Colonic mucosa (tissue), 4 donors: ENCODE data around the gene CMTM5. TPM values are rescaled to one million over a fixed set of nuclear protein-coding genes. Genes with fewer than 3 reads are reported as not detected.

ENCODE experiments used
- DNase-seq: peaks from one replicate; pipeline ENCODE4 v3.0.0-alpha.2; 2020
- H3K27ac ChIP-seq: fragments of 200-600 bp; one replicate; pipeline ENCODE4 v1.8.0; 2021
- H3K27me3 ChIP-seq: fragments of 200-600 bp; one replicate; pipeline ENCODE4 v1.8.0; 2021
- H3K36me3 ChIP-seq: fragments of 200-600 bp; one replicate; pipeline ENCODE4 v1.8.0; 2021
- H3K4me1 ChIP-seq: fragments of 200-600 bp; one replicate; pipeline ENCODE4 v1.8.0; 2021; ENCODE audit warnings: mild to moderate bottlenecking
- H3K4me3 ChIP-seq: fragments of 200-600 bp; one replicate; pipeline ENCODE4 v1.8.0; 2021
- H3K9ac ChIP-seq, 2 donors: one replicate each; pipeline ENCODE4 v1.7.0; 2013; ENCODE audit warnings: control low read depth in 2 of 2, low read depth in 2 of 2, low read length in 2 of 2
- H3K9me3 ChIP-seq: fragments of 200-600 bp; one replicate; pipeline ENCODE4 v1.8.0; 2021
- CTCF ChIP-seq: fragments of 200-600 bp; IDR thresholded peaks from one replicate; pipeline ENCODE4 v1.8.0; 2022; ENCODE audit warnings: antibody characterized with exemption, mild to moderate bottlenecking
- intact Hi-C: fragments of 100-400 bp; cut with DNase I; formaldehyde crosslinking; loops from one replicate; pipeline ENCODE4 v1.14.1; 2022
- total RNA-seq, 2 donors: library from RNA; stranded (reverse); fragmentation: NEBNext Ultra II Directional in 1 of 2; extraction: Animal tissue kit (Norgen Biotek cat#: 25700) in 1 of 2; gene quantifications; one replicate each; pipeline ENCODE4 v1.2.1, GENCODE V29; 2021
- donor health status: healthy.
- donor health status: DM: no; HTN: no; CAD: no.
- donor health status: DM: no; HTN: no; CAD: no.

Gene CMTM5
- total RNA-seq, 2 donors from 2014 or later, result 0.40 to 0.66 TPM

DNA sequence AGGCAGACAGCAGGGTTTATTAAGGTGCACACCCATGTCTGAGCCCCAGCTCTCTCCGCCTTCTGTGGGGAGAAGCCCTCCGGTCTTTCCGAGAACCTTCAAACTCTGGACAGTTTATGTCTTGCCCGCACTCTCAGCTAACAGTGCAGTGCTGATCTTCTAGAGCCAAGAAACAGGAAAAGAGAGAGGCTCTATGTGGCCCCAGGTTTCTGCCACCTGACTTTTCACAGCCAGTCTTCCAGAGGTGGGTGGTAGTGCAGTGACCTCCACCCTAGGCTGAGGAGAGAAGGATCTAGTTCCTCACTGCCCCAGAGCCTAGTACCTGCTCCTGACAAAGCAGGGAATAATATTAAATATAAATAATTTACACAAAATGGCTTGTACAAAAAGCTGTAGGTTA is 20.2 kb upstream of the CMTM5 start:
- Histone ChIP-seq H3K4me3 (no peak overlapping the region), H3K9ac (no peak overlapping the region), H3K9me3 (no peaks in the 10 kb centered on the region), H3K27ac (no peak overlapping the region), H3K27me3 (peaks cover 19% of the 10 kb centered on the region), H3K4me1 (peaks cover 5% of the 10 kb centered on the region), H3K36me3 (no peaks in the 10 kb centered on the region)
- intact Hi-C loops, result no loop called here
- DNase-seq, result no peak
- no peak for TF ChIP-seq CTCF

DNA sequence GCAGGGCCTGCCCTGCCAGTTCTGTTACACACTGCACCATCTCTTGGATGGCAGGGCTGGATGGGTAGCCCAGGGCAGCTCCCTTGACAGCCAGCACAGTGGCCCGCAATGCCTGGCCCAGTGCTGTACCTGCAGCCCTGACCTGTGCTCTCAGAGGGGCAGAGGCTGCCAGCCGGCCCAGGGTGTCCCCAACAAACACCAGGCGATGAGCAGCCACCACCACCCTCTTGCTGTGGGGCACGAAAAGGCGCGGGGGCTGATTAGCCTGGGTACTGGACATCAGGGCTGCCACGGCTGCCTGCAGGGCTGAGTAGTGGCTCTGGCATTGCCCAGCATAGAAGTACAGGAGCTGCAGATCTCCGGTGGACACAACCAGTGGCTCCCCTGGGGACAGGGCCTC is 19.6 kb upstream of the CMTM5 start:
- no peaks in the 10 kb centered on the region for H3K36me3 ChIP-seq

GRCh38 chr14:23358042-23358441 is 18.8 kb upstream of the CMTM5 start:
- no peaks in the 10 kb centered on the region for H3K36me3 ChIP-seq
- H3K4me3 ChIP-seq, result no peak overlapping the region
- H3K27ac ChIP-seq, result no peak overlapping the region
- H3K4me1 ChIP-seq, result no peaks in the 10 kb centered on the region
- intact Hi-C loops, result no loop called here
- H3K9ac ChIP-seq, result no peak overlapping the region
- no peak for TF ChIP-seq CTCF
- H3K27me3 ChIP-seq, result peaks cover 6% of the 10 kb centered on the region
- no peak for DNase-seq
- no peaks in the 10 kb centered on the region for H3K9me3 ChIP-seq

More for the DNA sequence above, 19.6 kb upstream of the CMTM5 start:
- Histone ChIP-seq H3K9me3 (no peaks in the 10 kb centered on the region), H3K27ac (no peak overlapping the region), H3K27me3 (peaks cover 13% of the 10 kb centered on the region), H3K4me3 (no peak overlapping the region), H3K4me1 (peaks cover under 1% of the 10 kb centered on the region), H3K9ac (no peak overlapping the region)
- intact Hi-C loops, result no loop called here
- no peak for DNase-seq
- no peak for TF ChIP-seq CTCF

- TF ChIP-seq CTCF, result no peak
- no peaks in the 10 kb centered on the region for H3K9me3 ChIP-seq
- DNase-seq, result no peak
- no peak overlapping the region for H3K4me3 ChIP-seq
- H3K36me3 ChIP-seq, result no peaks in the 10 kb centered on the region
- intact Hi-C loops, result no loop called here
- H3K27me3 ChIP-seq, result no peaks in the 10 kb centered on the region
- no peak overlapping the region for H3K27ac ChIP-seq
- H3K4me1 ChIP-seq, result no peaks in the 10 kb centered on the region
- no peak overlapping the region for H3K9ac ChIP-seq
Observed at GRCh38 chr14:23358553-23359166, 18.2 kb upstream of the CMTM5 start.

- no peak for TF ChIP-seq CTCF
- Histone ChIP-seq H3K36me3 (no peaks in the 10 kb centered on the region), H3K27me3 (peaks cover 2% of the 10 kb centered on the region), H3K9me3 (no peaks in the 10 kb centered on the region), H3K4me1 (no peaks in the 10 kb centered on the region), H3K27ac (no peak overlapping the region), H3K4me3 (no peak overlapping the region), H3K9ac (no peak overlapping the region)
- no peak for DNase-seq
- intact Hi-C loops, result no loop called here
Observed at GRCh38 chr14:23359167-23359626, 17.6 kb upstream of the CMTM5 start.
